GM19240 (cell line): Measurements from ENCODE around the gene PLOD3.
A peak's percentile ranks its signal among the peaks of the same experiment; 100 is the strongest.

Experiments used
- DNase-seq: peaks from one replicate; pipeline ENCODE4 v3.0.0; 2011; ENCODE audit warnings: low spot score; ENCODE audit not compliant: insufficient read length

Gene PLOD3

GRCh38 chr7:101166648-101166908, 50.8 kb downstream of the PLOD3 start:
- DNase-seq, result no peak

GRCh38 chr7:101165958-101166647, 51.3 kb downstream of the PLOD3 start:
- DNase-seq, result no peak

GRCh38 chr7:101165075-101165957, 52.1 kb downstream of the PLOD3 start, which contains the start of gene VGF:
TSS of gene VGF (minus strand) at chr7:101165569. CDS start at chr7:101164843, 726 bp downstream.
- DNase-seq, result peak; percentile 94

GRCh38 chr7:101164071-101164840, 53.1 kb downstream of the PLOD3 start:
- no peak for DNase-seq

- no peak for DNase-seq
Observed at GRCh38 chr7:101163279-101164070, 53.9 kb downstream of the PLOD3 start.

GRCh38 chr7:101162551-101163278, 54.7 kb downstream of the PLOD3 start:
- no peak for DNase-seq

GRCh38 chr7:101161692-101162471, 55.5 kb downstream of the PLOD3 start:
- DNase-seq, result no peak

- no peak for DNase-seq
Observed at GRCh38 chr7:101160910-101161309, 56.5 kb downstream of the PLOD3 start.

- no peak for DNase-seq
Observed at GRCh38 chr7:101159696-101160674, 57.4 kb downstream of the PLOD3 start.

- DNase-seq, result no peak
Observed at GRCh38 chr7:101156866-101157589, 60.4 kb downstream of the PLOD3 start.

GRCh38 chr7:101156277-101156676, 61.1 kb downstream of the PLOD3 start:
- no peak for DNase-seq
